BE2C (cell line): ENCODE measurements around the gene BBOX1.
"Not testable (repeated sequence)": the region's sequence is repeated elsewhere in the genome, so short reads cannot be mapped to it uniquely, and the experiment has no call there.

ENCODE experiments used
- DNase-seq: peaks from one replicate; pipeline ENCODE4 v3.0.0-alpha.2; 2020
- H3K27me3 ChIP-seq: fragments of 250-450 bp; sonication (Bioruptor Pico); 2 replicates; pipeline ENCODE4 v1.5.1; 2020; ENCODE audit warnings: mild to moderate bottlenecking
- H3K36me3 ChIP-seq: fragments of 250-450 bp; sonication (Bioruptor Pico); 2 replicates; pipeline ENCODE4 v1.5.1; 2020; ENCODE audit warnings: mild to moderate bottlenecking
- H3K4me1 ChIP-seq: fragments of 250-450 bp; sonication (Bioruptor Pico); 2 replicates; pipeline ENCODE4 v1.5.1; 2020
- H3K4me3 ChIP-seq: 2 replicates; pipeline ENCODE4 v1.5.1; 2011; ENCODE audit warnings: low read depth, low read length
- H3K9me3 ChIP-seq: fragments of 250-450 bp; sonication (Bioruptor Pico); 2 replicates; pipeline ENCODE4 v1.5.1; 2020
- CTCF ChIP-seq: IDR thresholded peaks from 2 replicates; pipeline ENCODE4 v1.5.1; 2012; ENCODE audit warnings: mild to moderate bottlenecking, low read depth, low read length

BBOX1 gene

GRCh38 chr11:27084518-27084917 is 43.9 kb downstream of the BBOX1 start:
- no peak for DNase-seq
- Histone ChIP-seq H3K4me1 (no peaks in the 10 kb centered on the region), H3K36me3 (no peaks in the 10 kb centered on the region), H3K4me3 (no peak overlapping the region), H3K9me3 (no peaks in the 10 kb centered on the region), H3K27me3 (no peaks in the 10 kb centered on the region)
- no peak for TF ChIP-seq CTCF

GRCh38 chr11:27085111-27085510 is 44.5 kb downstream of the BBOX1 start:
- no peaks in the 10 kb centered on the region for H3K4me1 ChIP-seq
- TF ChIP-seq CTCF = no peak

DNA sequence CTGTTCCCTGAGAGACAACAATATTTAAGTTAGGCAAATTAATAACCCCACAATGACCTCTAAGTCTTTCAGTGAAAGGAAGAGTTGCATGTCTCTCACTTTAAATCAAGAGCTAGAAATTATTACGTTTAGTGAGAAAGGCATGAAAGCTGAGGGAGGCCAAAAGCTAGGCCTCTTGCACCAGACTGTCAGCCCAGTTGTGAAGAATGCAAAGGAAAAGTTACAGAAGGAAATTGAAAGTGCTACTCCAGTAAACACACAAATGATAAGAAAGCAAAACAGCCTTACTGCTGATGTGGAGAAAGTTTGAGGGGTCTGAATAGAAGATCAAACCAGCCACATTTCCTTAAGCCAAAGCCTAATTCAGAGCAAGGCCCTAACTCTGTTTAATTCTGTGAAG is 45.0 kb downstream of the BBOX1 start:
- no peak for TF ChIP-seq CTCF
- no peaks in the 10 kb centered on the region for H3K27me3 ChIP-seq
- H3K9me3 ChIP-seq = no peaks in the 10 kb centered on the region
- DNase-seq = no peak
- H3K36me3 ChIP-seq = no peaks in the 10 kb centered on the region
- H3K4me1 ChIP-seq = no peaks in the 10 kb centered on the region
- H3K4me3 ChIP-seq = no peak overlapping the region

More at GRCh38 chr11:27085111-27085510, 44.5 kb downstream of the BBOX1 start:
- Histone ChIP-seq H3K36me3 (no peaks in the 10 kb centered on the region), H3K9me3 (no peaks in the 10 kb centered on the region), H3K27me3 (no peaks in the 10 kb centered on the region), H3K4me3 (no peak overlapping the region)
- DNase-seq = no peak

GRCh38 chr11:27087432-27087831 is 46.8 kb downstream of the BBOX1 start:
- no peaks in the 10 kb centered on the region for H3K9me3 ChIP-seq
- no peaks in the 10 kb centered on the region for H3K36me3 ChIP-seq
- H3K4me3 ChIP-seq = no peak overlapping the region
- TF ChIP-seq CTCF = no peak
- no peaks in the 10 kb centered on the region for H3K4me1 ChIP-seq
- DNase-seq = no peak
- H3K27me3 ChIP-seq = no peaks in the 10 kb centered on the region

DNA sequence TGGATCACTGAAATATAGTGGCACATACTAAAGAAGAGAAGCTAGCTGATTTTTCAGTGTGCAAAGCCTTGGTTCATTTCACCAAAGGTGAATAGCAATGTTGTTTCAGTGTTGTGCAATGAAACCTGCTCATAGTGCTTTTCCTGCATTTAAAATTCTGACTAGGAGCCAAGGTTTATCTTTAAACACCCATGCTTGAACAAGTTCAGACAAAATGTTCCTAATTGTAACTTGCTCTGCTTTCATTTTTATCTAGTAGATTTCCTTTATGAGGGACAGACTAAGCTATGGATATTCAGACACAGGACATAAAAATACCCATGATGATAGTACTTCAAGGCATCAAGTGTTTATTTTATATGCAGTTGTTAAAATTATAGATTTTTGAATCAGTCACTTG is 47.7 kb downstream of the BBOX1 start:
- Histone ChIP-seq H3K27me3 (no peaks in the 10 kb centered on the region), H3K36me3 (no peaks in the 10 kb centered on the region), H3K4me1 (no peaks in the 10 kb centered on the region), H3K9me3 (no peaks in the 10 kb centered on the region), H3K4me3 (no peak overlapping the region)
- TF ChIP-seq CTCF = no peak
- no peak for DNase-seq

GRCh38 chr11:27089746-27090145 is 49.1 kb downstream of the BBOX1 start:
- H3K27me3 ChIP-seq = no peaks in the 10 kb centered on the region
- H3K4me1 ChIP-seq = no peaks in the 10 kb centered on the region
- no peaks in the 10 kb centered on the region for H3K9me3 ChIP-seq
- DNase-seq = no peak
- TF ChIP-seq CTCF = no peak
- no peaks in the 10 kb centered on the region for H3K36me3 ChIP-seq
- no peak overlapping the region for H3K4me3 ChIP-seq

GRCh38 chr11:27090357-27090948 is 49.8 kb downstream of the BBOX1 start:
- not testable (repeated sequence) for H3K27me3 ChIP-seq, H3K4me3 ChIP-seq, DNase-seq, H3K9me3 ChIP-seq, H3K36me3 ChIP-seq, H3K4me1 ChIP-seq
